ENCODE measurements around the gene USP54. TPM values are rescaled to one million over a fixed set of nuclear protein-coding genes. Genes with fewer than 3 reads are reported as not detected.

The USP54 gene
- polyA plus RNA-seq, 3 donors: 5.7 to 20.2 (median 7.6) TPM

GRCh38 chr10:73494213-73494612, 96.9 kb downstream of the USP54 start:
- no peak overlapping the region for H3K27ac ChIP-seq (ENCODE audit: low read depth, low read length)
- WGBS, 3 donors: 92 to 94% (median 94%) methylated on average over 15 of the region's 15 CpGs

GRCh38 chr10:73493781-73494180, 97.4 kb downstream of the USP54 start:
- H3K27ac ChIP-seq (ENCODE audit: low read depth, low read length): no peak overlapping the region
- WGBS, 3 donors: 35 to 48% (median 35%) methylated on average over 2 of the region's 2 CpGs

- no peak overlapping the region for H3K27ac ChIP-seq (ENCODE audit: low read depth, low read length)
- WGBS, 3 donors: 97 to 98% (median 98%) methylated on average over 4 of the region's 4 CpGs
These were observed 104.5 kb downstream of the USP54 start for GRCh38 chr10:73486601-73487000.

- WGBS, 3 donors: 70 to 92% (median 76%) methylated on average over 1 of the region's 1 CpG
- no peak overlapping the region for H3K27ac ChIP-seq (ENCODE audit: low read depth, low read length)
These were observed 105.8 kb downstream of the USP54 start for GRCh38 chr10:73485320-73485719.

- H3K27ac ChIP-seq (ENCODE audit: low read depth, low read length): no peak overlapping the region
- 87 to 91% (median 90%) methylated on average over 7 of the region's 7 CpGs for WGBS, 3 donors
These were observed 111.0 kb downstream of the USP54 start for GRCh38 chr10:73480158-73480557.

- WGBS, 3 donors: 69 to 88% (median 75%) methylated on average over 3 of the region's 3 CpGs
- no peak overlapping the region for H3K27ac ChIP-seq (ENCODE audit: low read depth, low read length)
These were observed 112.5 kb downstream of the USP54 start for GRCh38 chr10:73478636-73479035.

- WGBS, 3 donors: 59 to 79% (median 70%) methylated on average over 3 of the region's 3 CpGs
- no peak overlapping the region for H3K27ac ChIP-seq (ENCODE audit: low read depth, low read length)
These were observed 119.9 kb downstream of the USP54 start for GRCh38 chr10:73471226-73471625.

GRCh38 chr10:73469579-73469978, 121.6 kb downstream of the USP54 start:
- no peak overlapping the region for H3K27ac ChIP-seq (ENCODE audit: low read depth, low read length)

GRCh38 chr10:73467206-73467605, 123.9 kb downstream of the USP54 start:
- WGBS, 3 donors: 79 to 90% (median 80%) methylated on average over 2 of the region's 2 CpGs
- H3K27ac ChIP-seq (ENCODE audit: low read depth, low read length): no peak overlapping the region

GRCh38 chr10:73465978-73466726, 125.0 kb downstream of the USP54 start:
- 72 to 90% (median 85%) methylated on average over 2 of the region's 2 CpGs for WGBS, 3 donors
- H3K27ac ChIP-seq (ENCODE audit: low read depth, low read length): no peak overlapping the region

GRCh38 chr10:73460897-73461296, 130.2 kb downstream of the USP54 start:
- no peak overlapping the region for H3K27ac ChIP-seq (ENCODE audit: low read depth, low read length)
- 97 to 99% (median 97%) methylated on average over 4 of the region's 4 CpGs for WGBS, 3 donors

- 90 to 93% (median 92%) methylated on average over 6 of the region's 6 CpGs for WGBS, 3 donors
- no peak overlapping the region for H3K27ac ChIP-seq (ENCODE audit: low read depth, low read length)
These were observed 131.3 kb downstream of the USP54 start for GRCh38 chr10:73459683-73460314.

- H3K27ac ChIP-seq (ENCODE audit: low read depth, low read length): no peak overlapping the region
These were observed 134.8 kb downstream of the USP54 start for GRCh38 chr10:73456187-73456890.

GRCh38 chr10:73449113-73449512, 142.0 kb downstream of the USP54 start:
- 70 to 88% (median 78%) methylated on average over 1 of the region's 1 CpG for WGBS, 3 donors
- H3K27ac ChIP-seq (ENCODE audit: low read depth, low read length): no peak overlapping the region

More at GRCh38 chr10:73456187-73456890, 134.8 kb downstream of the USP54 start:
- 73 to 94% (median 93%) methylated on average over 2 of the region's 2 CpGs for WGBS, 3 donors

- 69 to 90% (median 77%) methylated on average over 1 of the region's 1 CpG for WGBS, 3 donors
- no peak overlapping the region for H3K27ac ChIP-seq (ENCODE audit: low read depth, low read length)
These were observed 142.8 kb downstream of the USP54 start for GRCh38 chr10:73448384-73448783.

Other genes with a start within 250 kb of the USP54 start
- gene CFAP70, start 232.5 kb downstream of the USP54 start, polyA plus RNA-seq: 1 to 10 TPM; 1.6 to 3.0 (median 1.8) TPM
- 10 to 100 TPM; 38.0 to 81.3 (median 63.2) TPM for gene ANXA7, start 177.3 kb downstream of the USP54 start, polyA plus RNA-seq
- 1 to 10 TPM in 1 of 3 donors, under 1 TPM in 2; 0.38 to 1.2 (median 0.61) TPM for gene MSS51, start 157.8 kb downstream of the USP54 start, polyA plus RNA-seq
- gene PPP3CB, start 95.3 kb downstream of the USP54 start, polyA plus RNA-seq: 10 to 100 TPM; 14.6 to 44.3 (median 25.8) TPM
- under 1 TPM; 0.34 to 0.49 (median 0.45) TPM for gene MYOZ1, start 50.1 kb upstream of the USP54 start, polyA plus RNA-seq
- under 1 TPM; 0.01 to 0.11 (median 0.07) TPM for gene SYNPO2L, start 64.7 kb upstream of the USP54 start, polyA plus RNA-seq
- 1 to 10 TPM; 2.2 to 4.3 (median 3.3) TPM for gene AGAP5, start 106.8 kb upstream of the USP54 start, polyA plus RNA-seq
- 10 to 100 TPM; 22.1 to 34.1 (median 32.9) TPM for gene SEC24C, start 153.0 kb upstream of the USP54 start, polyA plus RNA-seq
- 10 to 100 TPM; 24.0 to 53.3 (median 47.1) TPM for gene CHCHD1, start 190.7 kb upstream of the USP54 start, polyA plus RNA-seq
- 10 to 100 TPM; 47.1 to 86.5 (median 65.1) TPM for gene ZSWIM8, start 194.3 kb upstream of the USP54 start, polyA plus RNA-seq
- gene NDST2, start 220.3 kb upstream of the USP54 start, polyA plus RNA-seq: 10 to 100 TPM in 1 of 3 donors, 1 to 10 TPM in 2; 7.8 to 22.6 (median 8.3) TPM

Data from adipose tissue (tissue), 3 donors.